Measurements from ENCODE around the gene STAT1. TPM values are rescaled to one million over a fixed set of nuclear protein-coding genes. Genes with fewer than 3 reads are reported as not detected.

The STAT1 gene
- polyA plus RNA-seq (2011; rRNA removed) (166 and 180 TPM in 2 replicates), polyA minus RNA-seq (2011; rRNA and poly(A)+ RNA removed) (115 and 169 TPM in 2 replicates)

- H3K4me3 ChIP-seq (ENCODE audit: low read depth, low read length) = peak within 1 kb of the TSS; percentile 62
- H3K36me3 ChIP-seq (ENCODE audit: control insufficient read depth, insufficient read depth, low read length) = no peaks in the 10 kb centered on the region
- no peaks in the 10 kb centered on the region for H3K27me3 ChIP-seq (ENCODE audit: control insufficient read depth, insufficient read depth, low read length)
- DNase-seq (ENCODE audit: low read depth) = peak; percentile 64
- ChIA-PET CTCF (interaction anchor here (1.1 to 1.5 kb wide), 3 partner anchors 9 to 291 kb away, joined by 3 to 7 read pairs (median 5); no protein-coding TSS in a partner anchor), POLR2A (no interaction called here)
- TF ChIP-seq CTCF (IDR thresholded peaks at IDR 0.05; ENCODE audit: insufficient read depth, low read depth, low read length) = no peak
Measured at GRCh38 chr2:191013932-191014652, at the start of gene STAT1. Gene STAT1, minus strand, starts transcription at chr2:191014171. Its CDS starts 4,168 bp downstream, at chr2:191010003.

- CTCF ChIA-PET = interaction anchor here (0.5 to 6.0 kb wide), 4 partner anchors 9 to 92 kb away, joined by 3 to 31 read pairs (median 8); no protein-coding TSS in a partner anchor
- POLR2A ChIA-PET = no interaction called here
- Histone ChIP-seq H3K36me3 (ENCODE audit: control insufficient read depth, insufficient read depth, low read length) (no peaks in the 10 kb centered on the region), H3K4me3 (ENCODE audit: low read depth, low read length) (no peak overlapping the region), H3K27me3 (ENCODE audit: control insufficient read depth, insufficient read depth, low read length) (no peaks in the 10 kb centered on the region)
- TF ChIP-seq CTCF (IDR thresholded peaks at IDR 0.05; ENCODE audit: insufficient read depth, low read depth, low read length) = no peak
- DNase-seq (ENCODE audit: low read depth) = no peak
Measured at GRCh38 chr2:191063584-191063983, 49.6 kb upstream of the STAT1 start.

- H3K36me3 ChIP-seq (ENCODE audit: control insufficient read depth, insufficient read depth, low read length) = no peaks in the 10 kb centered on the region
- H3K4me3 ChIP-seq (ENCODE audit: low read depth, low read length) = no peak overlapping the region
- H3K27me3 ChIP-seq (ENCODE audit: control insufficient read depth, insufficient read depth, low read length) = no peaks in the 10 kb centered on the region
- CTCF ChIA-PET = interaction anchor here (0.8 to 6.0 kb wide), 5 partner anchors 9 to 104 kb away, joined by 3 to 31 read pairs (median 3); no protein-coding TSS in a partner anchor
- POLR2A ChIA-PET = interaction anchor here (0.6 kb wide), 1 partner anchor 11 kb away, joined by 4 read pairs; no protein-coding TSS in a partner anchor
- no peak for TF ChIP-seq CTCF (IDR thresholded peaks at IDR 0.05; ENCODE audit: insufficient read depth, low read depth, low read length)
- DNase-seq (ENCODE audit: low read depth) = no peak
Measured at GRCh38 chr2:191061381-191061980, 47.5 kb upstream of the STAT1 start.

- no peak for DNase-seq (ENCODE audit: low read depth)
- POLR2A ChIA-PET = interaction anchor here (0.6 kb wide), 1 partner anchor 9 kb away, joined by 7 read pairs; no protein-coding TSS in a partner anchor
- Histone ChIP-seq H3K4me3 (ENCODE audit: low read depth, low read length) (no peak overlapping the region), H3K36me3 (ENCODE audit: control insufficient read depth, insufficient read depth, low read length) (no peaks in the 10 kb centered on the region), H3K27me3 (ENCODE audit: control insufficient read depth, insufficient read depth, low read length) (no peaks in the 10 kb centered on the region)
- CTCF ChIA-PET = interaction anchor here (2.1 kb wide), 1 partner anchor 96 kb away, joined by 9 read pairs; no protein-coding TSS in a partner anchor
- no peak for TF ChIP-seq CTCF (IDR thresholded peaks at IDR 0.05; ENCODE audit: insufficient read depth, low read depth, low read length)
Measured at GRCh38 chr2:191059308-191059707, 45.3 kb upstream of the STAT1 start.

- ChIA-PET CTCF (interaction anchor here (1.0 to 8.4 kb wide), 2 partner anchors 99 to 108 kb away, joined by 3 to 160 read pairs; no protein-coding TSS in a partner anchor), POLR2A (no interaction called here)
- no peak for TF ChIP-seq CTCF (IDR thresholded peaks at IDR 0.05; ENCODE audit: insufficient read depth, low read depth, low read length)
- DNase-seq (ENCODE audit: low read depth) = no peak
- Histone ChIP-seq H3K4me3 (ENCODE audit: low read depth, low read length) (no peak overlapping the region), H3K27me3 (ENCODE audit: control insufficient read depth, insufficient read depth, low read length) (no peaks in the 10 kb centered on the region), H3K36me3 (ENCODE audit: control insufficient read depth, insufficient read depth, low read length) (no peaks in the 10 kb centered on the region)
Measured at GRCh38 chr2:191056228-191056627, 42.3 kb upstream of the STAT1 start.
